ENCODE measurements around the gene XCL2. TPM values are rescaled to one million over a fixed set of nuclear protein-coding genes. Genes with fewer than 3 reads are reported as not detected.

The XCL2 gene
- total RNA-seq, 1 donor from 2014 or later, result not detected

DNA sequence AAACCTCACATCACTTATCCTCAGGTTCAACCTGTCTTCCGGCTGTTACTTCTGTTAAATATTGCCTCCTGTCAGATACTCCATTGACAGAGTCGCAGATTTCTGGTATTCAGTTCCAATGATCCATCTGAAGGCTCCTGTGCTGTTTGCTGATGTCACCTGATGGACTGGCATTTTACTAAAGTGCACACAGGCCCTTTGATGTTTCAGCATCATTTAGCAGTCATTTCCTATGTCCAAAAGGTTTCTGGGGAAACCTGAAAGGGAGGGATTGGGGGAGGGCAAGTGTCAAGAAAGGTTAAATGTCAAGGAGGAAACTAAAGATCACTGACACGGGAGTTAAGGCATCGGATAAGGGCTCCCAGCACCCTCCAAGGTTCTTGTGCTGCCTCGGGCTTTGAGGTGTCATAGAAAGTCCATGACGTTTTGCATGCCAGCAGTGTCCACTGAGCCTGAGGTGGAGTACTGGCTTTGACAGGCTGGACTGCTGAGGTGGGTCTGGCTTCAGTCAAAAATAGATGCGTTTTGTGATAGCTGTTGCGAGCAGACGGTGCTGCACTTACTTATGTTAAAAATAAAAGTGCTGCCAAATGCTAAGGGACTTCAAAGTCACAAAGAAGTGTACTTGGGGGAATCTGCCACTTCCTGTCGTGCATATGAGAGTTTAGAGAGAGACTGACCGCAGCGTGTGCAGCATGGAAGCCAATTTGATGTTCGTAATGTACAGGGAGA, 30.8 kb downstream of the XCL2 start:
- no peaks in the 10 kb centered on the region for H3K36me3 ChIP-seq
- no peak overlapping the region for H2AFZ ChIP-seq (replicated peaks)
- H3K9me3 Mint-ChIP-seq, result no peaks in the 10 kb centered on the region
- H3K9me3 ChIP-seq (ENCODE audit: low read depth), result no peaks in the 10 kb centered on the region
- no peaks in the 10 kb centered on the region for H3K4me1 ChIP-seq
- no peak overlapping the region for H3K4me3 Mint-ChIP-seq
- peaks cover 3% of the 10 kb centered on the region for H4K20me1 ChIP-seq (ENCODE audit: low read depth)
- H3K9ac ChIP-seq, result no peak overlapping the region
- no peaks in the 10 kb centered on the region for H3K79me2 ChIP-seq (ENCODE audit: low read depth)
- no peak overlapping the region for H3K27ac ChIP-seq
- H3K27me3 Mint-ChIP-seq (ENCODE audit: insufficient read depth, low read depth), result peaks cover 3% of the 10 kb centered on the region
- no peaks in the 10 kb centered on the region for H3F3A ChIP-seq (ENCODE audit: low read depth)
- H3K4me1 Mint-ChIP-seq, result peaks cover 25% of the 10 kb centered on the region
- no peak overlapping the region for H3K27ac Mint-ChIP-seq
- no peak for DNase-seq (ENCODE audit: low spot score)
- H3K27me3 ChIP-seq, result no peaks in the 10 kb centered on the region
- no peaks in the 10 kb centered on the region for H3K36me3 Mint-ChIP-seq
- TF ChIP-seq EZH2phosphoT487 (IDR thresholded peaks at IDR 0.05) (no peak), EZH2 (IDR thresholded peaks at IDR 0.05) (no peak)
- TF ChIP-seq, protein P1, sequence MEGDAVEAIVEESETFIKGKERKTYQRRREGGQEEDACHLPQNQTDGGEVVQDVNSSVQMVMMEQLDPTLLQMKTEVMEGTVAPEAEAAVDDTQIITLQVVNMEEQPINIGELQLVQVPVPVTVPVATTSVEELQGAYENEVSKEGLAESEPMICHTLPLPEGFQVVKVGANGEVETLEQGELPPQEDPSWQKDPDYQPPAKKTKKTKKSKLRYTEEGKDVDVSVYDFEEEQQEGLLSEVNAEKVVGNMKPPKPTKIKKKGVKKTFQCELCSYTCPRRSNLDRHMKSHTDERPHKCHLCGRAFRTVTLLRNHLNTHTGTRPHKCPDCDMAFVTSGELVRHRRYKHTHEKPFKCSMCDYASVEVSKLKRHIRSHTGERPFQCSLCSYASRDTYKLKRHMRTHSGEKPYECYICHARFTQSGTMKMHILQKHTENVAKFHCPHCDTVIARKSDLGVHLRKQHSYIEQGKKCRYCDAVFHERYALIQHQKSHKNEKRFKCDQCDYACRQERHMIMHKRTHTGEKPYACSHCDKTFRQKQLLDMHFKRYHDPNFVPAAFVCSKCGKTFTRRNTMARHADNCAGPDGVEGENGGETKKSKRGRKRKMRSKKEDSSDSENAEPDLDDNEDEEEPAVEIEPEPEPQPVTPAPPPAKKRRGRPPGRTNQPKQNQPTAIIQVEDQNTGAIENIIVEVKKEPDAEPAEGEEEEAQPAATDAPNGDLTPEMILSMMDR (IDR thresholded peaks at IDR 0.05), result no peak
- no peak overlapping the region for H3K4me2 ChIP-seq
- H3K4me3 ChIP-seq, result no peak overlapping the region

DNA sequence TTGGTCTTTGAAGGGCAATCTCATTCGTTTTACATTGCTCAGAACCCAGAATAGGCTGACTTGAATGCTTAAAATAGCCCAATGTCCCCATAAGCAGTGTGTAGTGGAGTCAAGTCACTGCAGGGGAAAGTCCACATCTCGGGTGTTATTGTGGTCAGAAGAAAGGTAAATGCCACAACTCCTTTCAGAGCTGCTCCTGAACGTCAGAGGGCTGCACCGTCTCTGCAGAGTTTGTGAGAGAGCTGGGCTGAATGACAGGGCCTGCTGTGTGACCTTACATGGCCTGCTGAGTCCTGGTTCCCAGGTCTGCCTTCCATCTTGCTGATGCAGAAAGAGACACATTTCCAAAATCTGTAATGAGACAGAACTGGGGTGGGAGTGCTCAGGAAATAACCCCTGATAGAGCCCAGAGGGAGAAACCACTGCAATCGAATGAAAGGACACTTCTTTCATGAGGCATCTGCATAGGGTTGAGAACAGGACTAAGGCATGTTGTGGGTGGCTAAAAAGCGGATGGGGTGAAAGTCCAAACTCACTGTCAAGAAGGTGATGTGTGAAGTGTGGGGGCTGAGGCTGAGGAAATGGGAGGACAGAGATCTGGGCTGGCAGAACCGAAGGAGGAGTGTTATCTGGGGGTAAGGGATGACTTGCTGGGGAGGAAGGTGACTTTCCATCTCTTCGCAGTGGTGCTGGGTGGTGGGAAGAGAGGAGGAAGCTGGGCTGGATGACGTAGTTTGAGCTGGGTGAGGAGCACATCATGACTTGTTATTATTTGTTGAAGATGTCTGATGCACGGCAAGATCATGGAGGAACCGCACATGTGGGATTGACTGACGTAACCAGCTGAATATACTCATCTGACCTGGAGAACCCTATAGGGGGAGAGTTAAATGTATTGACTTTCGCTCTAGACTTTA, 33.7 kb downstream of the XCL2 start:
- DNase-seq (ENCODE audit: low spot score), result no peak
- Mint-ChIP-seq H3K4me3 (no peak overlapping the region), H3K27me3 (ENCODE audit: insufficient read depth, low read depth) (peaks cover 3% of the 10 kb centered on the region), H3K4me1 (peaks cover 37% of the 10 kb centered on the region), H3K27ac (no peak overlapping the region), H3K36me3 (no peaks in the 10 kb centered on the region), H3K9me3 (no peaks in the 10 kb centered on the region)
- TF ChIP-seq EZH2 (IDR thresholded peaks at IDR 0.05) (no peak), EZH2phosphoT487 (IDR thresholded peaks at IDR 0.05) (no peak)
- Histone ChIP-seq H3K27me3 (no peaks in the 10 kb centered on the region), H3F3A (ENCODE audit: low read depth) (no peaks in the 10 kb centered on the region), H3K9me3 (ENCODE audit: low read depth) (no peaks in the 10 kb centered on the region), H2AFZ (replicated peaks) (no peak overlapping the region), H3K4me2 (no peak overlapping the region), H3K9ac (no peak overlapping the region), H3K27ac (no peak overlapping the region), H3K79me2 (ENCODE audit: low read depth) (no peaks in the 10 kb centered on the region), H4K20me1 (ENCODE audit: low read depth) (peaks cover 3% of the 10 kb centered on the region), H3K4me1 (peaks cover 12% of the 10 kb centered on the region), H3K36me3 (no peaks in the 10 kb centered on the region), H3K4me3 (no peak overlapping the region)

DNA sequence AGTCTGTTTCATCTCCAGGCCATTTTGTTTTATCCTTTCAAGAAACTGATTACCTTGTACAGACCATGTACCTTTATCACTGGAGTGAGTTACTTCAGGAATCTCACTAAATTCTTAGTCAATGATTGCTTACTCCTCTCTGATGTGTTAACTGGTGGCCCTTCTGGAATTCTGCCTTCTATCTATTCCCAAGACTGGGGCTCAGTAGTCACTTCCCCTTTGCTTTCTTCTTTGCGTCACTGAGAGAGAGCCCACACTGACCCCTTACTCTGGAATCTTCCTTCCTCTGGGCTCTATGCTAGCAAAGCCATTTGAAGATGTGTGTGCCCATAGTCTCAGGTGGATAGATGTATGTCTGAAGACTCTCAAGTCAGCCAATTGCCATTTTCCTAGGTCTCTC, 34.6 kb downstream of the XCL2 start:
- Histone ChIP-seq H3K4me1 (peaks cover 12% of the 10 kb centered on the region), H3K27me3 (no peaks in the 10 kb centered on the region), H3K9ac (no peak overlapping the region), H3K4me2 (no peak overlapping the region), H3K79me2 (ENCODE audit: low read depth) (no peaks in the 10 kb centered on the region), H3F3A (ENCODE audit: low read depth) (no peaks in the 10 kb centered on the region), H3K36me3 (no peaks in the 10 kb centered on the region), H2AFZ (replicated peaks) (no peak overlapping the region), H4K20me1 (ENCODE audit: low read depth) (peaks cover 3% of the 10 kb centered on the region), H3K27ac (no peak overlapping the region), H3K4me3 (no peak overlapping the region), H3K9me3 (ENCODE audit: low read depth) (no peaks in the 10 kb centered on the region)
- Mint-ChIP-seq H3K36me3 (no peaks in the 10 kb centered on the region), H3K4me1 (peaks cover 37% of the 10 kb centered on the region), H3K27ac (no peak overlapping the region), H3K27me3 (ENCODE audit: insufficient read depth, low read depth) (peaks cover 3% of the 10 kb centered on the region), H3K4me3 (no peak overlapping the region), H3K9me3 (no peaks in the 10 kb centered on the region)
- TF ChIP-seq, protein P1 (IDR thresholded peaks at IDR 0.05), result no peak
- no peak for TF ChIP-seq EZH2 (IDR thresholded peaks at IDR 0.05)
- TF ChIP-seq EZH2phosphoT487 (IDR thresholded peaks at IDR 0.05), result no peak
- no peak for DNase-seq (ENCODE audit: low spot score)

All from neural progenitor cell (in vitro differentiated cells).